ENCODE measurements around the gene ENTPD6.

DNA sequence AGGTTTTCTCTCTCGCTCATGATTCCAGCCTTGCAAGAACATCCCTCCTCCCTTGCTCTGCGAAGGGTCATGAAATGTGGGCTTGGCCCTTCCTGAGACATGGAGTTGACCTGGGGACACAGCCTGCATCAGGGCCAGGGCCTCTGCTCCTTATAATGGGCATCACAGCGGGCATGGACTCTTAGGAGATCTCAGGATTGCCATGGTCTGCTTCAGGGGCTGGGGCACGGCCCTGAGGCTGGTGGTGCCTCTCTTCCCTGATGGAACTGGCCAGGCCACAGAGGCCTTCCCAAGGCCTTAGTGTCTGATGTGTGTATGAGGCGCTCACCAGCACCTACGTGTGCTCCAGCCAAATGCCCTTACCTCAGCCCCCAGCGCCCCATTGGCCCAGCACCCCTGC, 23.9 kb downstream of the ENTPD6 start:
- TF ChIP-seq EZH2phosphoT487 (IDR thresholded peaks at IDR 0.05; ENCODE audit: low read depth) = no peak
- TF ChIP-seq, protein P1, sequence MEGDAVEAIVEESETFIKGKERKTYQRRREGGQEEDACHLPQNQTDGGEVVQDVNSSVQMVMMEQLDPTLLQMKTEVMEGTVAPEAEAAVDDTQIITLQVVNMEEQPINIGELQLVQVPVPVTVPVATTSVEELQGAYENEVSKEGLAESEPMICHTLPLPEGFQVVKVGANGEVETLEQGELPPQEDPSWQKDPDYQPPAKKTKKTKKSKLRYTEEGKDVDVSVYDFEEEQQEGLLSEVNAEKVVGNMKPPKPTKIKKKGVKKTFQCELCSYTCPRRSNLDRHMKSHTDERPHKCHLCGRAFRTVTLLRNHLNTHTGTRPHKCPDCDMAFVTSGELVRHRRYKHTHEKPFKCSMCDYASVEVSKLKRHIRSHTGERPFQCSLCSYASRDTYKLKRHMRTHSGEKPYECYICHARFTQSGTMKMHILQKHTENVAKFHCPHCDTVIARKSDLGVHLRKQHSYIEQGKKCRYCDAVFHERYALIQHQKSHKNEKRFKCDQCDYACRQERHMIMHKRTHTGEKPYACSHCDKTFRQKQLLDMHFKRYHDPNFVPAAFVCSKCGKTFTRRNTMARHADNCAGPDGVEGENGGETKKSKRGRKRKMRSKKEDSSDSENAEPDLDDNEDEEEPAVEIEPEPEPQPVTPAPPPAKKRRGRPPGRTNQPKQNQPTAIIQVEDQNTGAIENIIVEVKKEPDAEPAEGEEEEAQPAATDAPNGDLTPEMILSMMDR (IDR thresholded peaks at IDR 0.05; ENCODE audit: low read depth, low read length) = no peak

Data from OCI-LY3 (cell line).